Esophagus squamous epithelium (tissue), 4 donors: ENCODE measurements around the gene RERE.

Source experiments
- POLR2A ChIP-seq, 4 donors: fragments of 450-650 bp; IDR thresholded peaks; one replicate each; pipeline ENCODE4 v1.6.1; 2017; ENCODE audit warnings: antibody characterized with exemption in 4 of 4, mild to moderate bottlenecking in 4 of 4, moderate library complexity in 3 of 4
- TF ChIP-seq, protein P1 (sequence below), 6 experiments: fragments of 450-650 bp in 4 of 6; fragments of 200-600 bp in 2 of 6; sonication (generic) in 2 of 6; IDR thresholded peaks; one replicate each; pipeline ENCODE4 v1.5.1; 2016 to 2019; ENCODE audit warnings: antibody characterized with exemption in 6 of 6, mild to moderate bottlenecking in 4 of 6, moderate library complexity in 4 of 6

- TF ChIP-seq, protein P1, sequence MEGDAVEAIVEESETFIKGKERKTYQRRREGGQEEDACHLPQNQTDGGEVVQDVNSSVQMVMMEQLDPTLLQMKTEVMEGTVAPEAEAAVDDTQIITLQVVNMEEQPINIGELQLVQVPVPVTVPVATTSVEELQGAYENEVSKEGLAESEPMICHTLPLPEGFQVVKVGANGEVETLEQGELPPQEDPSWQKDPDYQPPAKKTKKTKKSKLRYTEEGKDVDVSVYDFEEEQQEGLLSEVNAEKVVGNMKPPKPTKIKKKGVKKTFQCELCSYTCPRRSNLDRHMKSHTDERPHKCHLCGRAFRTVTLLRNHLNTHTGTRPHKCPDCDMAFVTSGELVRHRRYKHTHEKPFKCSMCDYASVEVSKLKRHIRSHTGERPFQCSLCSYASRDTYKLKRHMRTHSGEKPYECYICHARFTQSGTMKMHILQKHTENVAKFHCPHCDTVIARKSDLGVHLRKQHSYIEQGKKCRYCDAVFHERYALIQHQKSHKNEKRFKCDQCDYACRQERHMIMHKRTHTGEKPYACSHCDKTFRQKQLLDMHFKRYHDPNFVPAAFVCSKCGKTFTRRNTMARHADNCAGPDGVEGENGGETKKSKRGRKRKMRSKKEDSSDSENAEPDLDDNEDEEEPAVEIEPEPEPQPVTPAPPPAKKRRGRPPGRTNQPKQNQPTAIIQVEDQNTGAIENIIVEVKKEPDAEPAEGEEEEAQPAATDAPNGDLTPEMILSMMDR (IDR thresholded peaks at IDR 0.05): no peak
- TF ChIP-seq POLR2A (IDR thresholded peaks at IDR 0.05): no peak
These were observed 226.6 kb downstream of the RERE start for GRCh38 chr1:8590721-8591351.
